ENCODE measurements around the gene ICAM5.
"Not testable (repeated sequence)": the region's sequence is repeated elsewhere in the genome, so short reads cannot be mapped to it uniquely, and the experiment has no call there.

ICAM5 gene

GRCh38 chr19:10270180-10270615 lies 19.6 kb upstream of the ICAM5 start:
- peak; percentile 81 for DNase-seq

- DNase-seq, result peak; percentile 88
Observed at GRCh38 chr19:10270616-10271394, 18.9 kb upstream of the ICAM5 start, which contains the start of gene ICAM1. TSS of gene ICAM1 (plus strand) at chr19:10271120. CDS start at chr19:10271160, 40 bp downstream.

GRCh38 chr19:10271543-10272086 lies 18.1 kb upstream of the ICAM5 start:
- peak; percentile 75 for DNase-seq

- no peak for DNase-seq
Observed at GRCh38 chr19:10274589-10274988, 15.2 kb upstream of the ICAM5 start.

GRCh38 chr19:10277795-10278589 lies 11.8 kb upstream of the ICAM5 start:
- no peak for DNase-seq

- DNase-seq, result no peak
Observed at GRCh38 chr19:10278935-10279334, 10.8 kb upstream of the ICAM5 start.

GRCh38 chr19:10279737-10280442 lies 9.9 kb upstream of the ICAM5 start:
- no peak for DNase-seq

GRCh38 chr19:10282043-10282442 lies 7.7 kb upstream of the ICAM5 start:
- DNase-seq, result not testable (repeated sequence)

- DNase-seq, result no peak
Observed at GRCh38 chr19:10283301-10284064, 6.3 kb upstream of the ICAM5 start.

GRCh38 chr19:10284065-10284959 lies 5.4 kb upstream of the ICAM5 start:
- DNase-seq, result no peak

- DNase-seq, result no peak
Observed at GRCh38 chr19:10284960-10285278, 4.8 kb upstream of the ICAM5 start.

- no peak for DNase-seq
Observed at GRCh38 chr19:10285393-10285792, 4.4 kb upstream of the ICAM5 start.

- DNase-seq, result peak; percentile 54
Observed at GRCh38 chr19:10286803-10287737, 2.7 kb upstream of the ICAM5 start, which contains the start of gene ICAM4. TSS of gene ICAM4 (plus strand) at chr19:10286955. CDS start at chr19:10287013, 58 bp downstream.

GRCh38 chr19:10288662-10289166 lies 1.0 kb upstream of the ICAM5 start:
- DNase-seq, result peak; percentile 53

GRCh38 chr19:10289167-10289835 lies 451 bp upstream of the ICAM5 start:
- peak; percentile 72 for DNase-seq

GRCh38 chr19:10290357-10290875 lies 664 bp downstream of the ICAM5 start:
- no peak for DNase-seq

- peak; percentile 68 for DNase-seq
Observed at GRCh38 chr19:10290876-10291553, 1.3 kb downstream of the ICAM5 start.

- DNase-seq, result peak; percentile 27
Observed at GRCh38 chr19:10291554-10292205, 1.9 kb downstream of the ICAM5 start.
